ENCODE results near the gene EPM2A. TPM values are rescaled to one million over a fixed set of nuclear protein-coding genes. Genes with fewer than 3 reads are reported as not detected.

The EPM2A gene
- total RNA-seq (2014; rRNA removed; shearing (Covaris generic)), result 3.4 and 6.2 TPM in 2 replicates

- Histone ChIP-seq H3K27ac (peak within 1 kb of the TSS; percentile 91), H3K4me3 (peak within 1 kb of the TSS; percentile 74), H3K27me3 (replicated peaks) (no peaks in the 10 kb centered on the region), H3K4me1 (replicated peaks) (peaks cover 14% of the 10 kb centered on the region), H3K36me3 (no peaks in the 10 kb centered on the region), H3K9me3 (replicated peaks) (no peaks in the 10 kb centered on the region)
- DNase-seq (ENCODE audit: low read depth in 1 of 2, low spot score in 2 of 2), result peak; percentile 76 to 80
Measured at GRCh38 chr6:145735356-145736165, at the start of gene EPM2A. Gene EPM2A (minus strand): TSS chr6:145735520. CDS start chr6:145735498, 22 bp downstream.

- Histone ChIP-seq H3K4me1 (replicated peaks) (no peaks in the 10 kb centered on the region), H3K9me3 (replicated peaks) (no peaks in the 10 kb centered on the region), H3K4me3 (no peak overlapping the region), H3K27me3 (replicated peaks) (no peaks in the 10 kb centered on the region), H3K27ac (no peak overlapping the region), H3K36me3 (0 out of 2 replicates have a peak, but pooled peaks cover 2% of the 10 kb centered on the region)
- no peak for DNase-seq (ENCODE audit: low read depth in 1 of 2, low spot score in 2 of 2)
Measured at GRCh38 chr6:145784683-145785082, 49.4 kb upstream of the EPM2A start.

- 0 out of 2 replicates have a peak, but pooled peaks cover 2% of the 10 kb centered on the region for H3K36me3 ChIP-seq
- H3K4me1 ChIP-seq (replicated peaks), result no peaks in the 10 kb centered on the region
- no peaks in the 10 kb centered on the region for H3K9me3 ChIP-seq (replicated peaks)
- H3K4me3 ChIP-seq, result no peak overlapping the region
- H3K27me3 ChIP-seq (replicated peaks), result no peaks in the 10 kb centered on the region
- no peak overlapping the region for H3K27ac ChIP-seq
- no peak for DNase-seq (ENCODE audit: low read depth in 1 of 2, low spot score in 2 of 2)
Measured at GRCh38 chr6:145783796-145784195, 48.5 kb upstream of the EPM2A start.

GRCh38 chr6:145772846-145773245 lies 37.5 kb upstream of the EPM2A start:
- DNase-seq (ENCODE audit: low read depth in 1 of 2, low spot score in 2 of 2), result no peak
- no peak overlapping the region for H3K27ac ChIP-seq
- no peaks in the 10 kb centered on the region for H3K9me3 ChIP-seq (replicated peaks)
- no peak overlapping the region for H3K4me3 ChIP-seq
- no peaks in the 10 kb centered on the region for H3K4me1 ChIP-seq (replicated peaks)
- no peaks in the 10 kb centered on the region for H3K36me3 ChIP-seq
- no peaks in the 10 kb centered on the region for H3K27me3 ChIP-seq (replicated peaks)

GRCh38 chr6:145765449-145765848 lies 30.1 kb upstream of the EPM2A start:
- Histone ChIP-seq H3K9me3 (replicated peaks) (no peaks in the 10 kb centered on the region), H3K27me3 (replicated peaks) (no peaks in the 10 kb centered on the region), H3K4me3 (no peak overlapping the region), H3K36me3 (no peaks in the 10 kb centered on the region), H3K27ac (no peak overlapping the region), H3K4me1 (replicated peaks) (no peaks in the 10 kb centered on the region)
- no peak for DNase-seq (ENCODE audit: low read depth in 1 of 2, low spot score in 2 of 2)

- Histone ChIP-seq H3K27me3 (replicated peaks) (no peaks in the 10 kb centered on the region), H3K4me1 (replicated peaks) (no peaks in the 10 kb centered on the region), H3K36me3 (no peaks in the 10 kb centered on the region), H3K27ac (no peak overlapping the region), H3K4me3 (no peak overlapping the region), H3K9me3 (replicated peaks) (no peaks in the 10 kb centered on the region)
- DNase-seq (ENCODE audit: low read depth in 1 of 2, low spot score in 2 of 2), result no peak
Measured at GRCh38 chr6:145763742-145764141, 28.4 kb upstream of the EPM2A start.

GRCh38 chr6:145761584-145761983 lies 26.3 kb upstream of the EPM2A start:
- H3K27ac ChIP-seq, result no peak overlapping the region
- no peaks in the 10 kb centered on the region for H3K36me3 ChIP-seq
- no peak for DNase-seq (ENCODE audit: low read depth in 1 of 2, low spot score in 2 of 2)
- H3K4me3 ChIP-seq, result no peak overlapping the region
- H3K4me1 ChIP-seq (replicated peaks), result no peaks in the 10 kb centered on the region
- H3K9me3 ChIP-seq (replicated peaks), result no peaks in the 10 kb centered on the region
- no peaks in the 10 kb centered on the region for H3K27me3 ChIP-seq (replicated peaks)

- no peak for DNase-seq (ENCODE audit: low read depth in 1 of 2, low spot score in 2 of 2)
- no peak overlapping the region for H3K27ac ChIP-seq
- H3K9me3 ChIP-seq (replicated peaks), result no peaks in the 10 kb centered on the region
- H3K4me3 ChIP-seq, result no peak overlapping the region
- H3K4me1 ChIP-seq (replicated peaks), result no peaks in the 10 kb centered on the region; the same call in 1 of the 2 replicates
- H3K36me3 ChIP-seq, result no peaks in the 10 kb centered on the region
- H3K27me3 ChIP-seq (replicated peaks), result no peaks in the 10 kb centered on the region
Measured at GRCh38 chr6:145758113-145758512, 22.8 kb upstream of the EPM2A start.

GRCh38 chr6:145756170-145756662 lies 20.9 kb upstream of the EPM2A start:
- Histone ChIP-seq H3K9me3 (replicated peaks) (no peaks in the 10 kb centered on the region), H3K36me3 (no peaks in the 10 kb centered on the region), H3K27ac (no peak overlapping the region), H3K27me3 (replicated peaks) (no peaks in the 10 kb centered on the region), H3K4me3 (no peak overlapping the region), H3K4me1 (replicated peaks) (no peaks in the 10 kb centered on the region; the same call in 1 of the 2 replicates)
- peak in 1 of 2 experiments; percentile 13 for DNase-seq (ENCODE audit: low read depth in 1 of 2, low spot score in 2 of 2)

- DNase-seq (ENCODE audit: low read depth in 1 of 2, low spot score in 2 of 2), result no peak
- H3K27ac ChIP-seq, result no peak overlapping the region
- no peaks in the 10 kb centered on the region for H3K9me3 ChIP-seq (replicated peaks)
- no peaks in the 10 kb centered on the region for H3K27me3 ChIP-seq (replicated peaks)
- no peaks in the 10 kb centered on the region for H3K36me3 ChIP-seq
- no peak overlapping the region for H3K4me3 ChIP-seq
- no peaks in the 10 kb centered on the region; the same call in 1 of the 2 replicates for H3K4me1 ChIP-seq (replicated peaks)
Measured at GRCh38 chr6:145755682-145756081, 20.4 kb upstream of the EPM2A start.

GRCh38 chr6:145752638-145753037 lies 17.3 kb upstream of the EPM2A start:
- Histone ChIP-seq H3K27me3 (replicated peaks) (no peaks in the 10 kb centered on the region), H3K4me3 (no peak overlapping the region), H3K4me1 (replicated peaks) (peaks cover 7% of the 10 kb centered on the region; the same call in 1 of the 2 replicates), H3K9me3 (replicated peaks) (no peaks in the 10 kb centered on the region), H3K36me3 (no peaks in the 10 kb centered on the region), H3K27ac (no peak overlapping the region)
- DNase-seq (ENCODE audit: low read depth in 1 of 2, low spot score in 2 of 2), result no peak

GRCh38 chr6:145749632-145750031 lies 14.3 kb upstream of the EPM2A start:
- DNase-seq (ENCODE audit: low read depth in 1 of 2, low spot score in 2 of 2), result peak in 1 of 2 experiments; percentile 55
- Histone ChIP-seq H3K27ac (peak overlapping the region; percentile 5), H3K4me1 (replicated peaks) (peaks cover 7% of the 10 kb centered on the region; the same call in 1 of the 2 replicates), H3K36me3 (no peaks in the 10 kb centered on the region), H3K4me3 (no peak overlapping the region), H3K9me3 (replicated peaks) (no peaks in the 10 kb centered on the region), H3K27me3 (replicated peaks) (no peaks in the 10 kb centered on the region)

GRCh38 chr6:145745861-145746260 lies 10.5 kb upstream of the EPM2A start:
- H3K27me3 ChIP-seq (replicated peaks), result no peaks in the 10 kb centered on the region
- H3K36me3 ChIP-seq, result no peaks in the 10 kb centered on the region
- H3K4me1 ChIP-seq (replicated peaks), result peaks cover 7% of the 10 kb centered on the region; the same call in 1 of the 2 replicates
- no peak overlapping the region for H3K27ac ChIP-seq
- DNase-seq (ENCODE audit: low read depth in 1 of 2, low spot score in 2 of 2), result no peak
- no peak overlapping the region for H3K4me3 ChIP-seq
- H3K9me3 ChIP-seq (replicated peaks), result no peaks in the 10 kb centered on the region

- H3K36me3 ChIP-seq, result no peaks in the 10 kb centered on the region
- H3K27ac ChIP-seq, result no peak overlapping the region
- H3K4me3 ChIP-seq, result no peak overlapping the region
- H3K9me3 ChIP-seq (replicated peaks), result no peaks in the 10 kb centered on the region
- no peaks in the 10 kb centered on the region for H3K27me3 ChIP-seq (replicated peaks)
- DNase-seq (ENCODE audit: low read depth in 1 of 2, low spot score in 2 of 2), result no peak
- H3K4me1 ChIP-seq (replicated peaks), result peaks cover 3% of the 10 kb centered on the region; the same call in 1 of the 2 replicates
Measured at GRCh38 chr6:145744619-145745018, 9.3 kb upstream of the EPM2A start.
